Stimulated activated CD4-positive, alpha-beta T cell treated with anti-CD3 and anti-CD28 coated beads, Interleukin-2, amount 100 ng/mL, for 48 hours (primary cell): ENCODE measurements around the gene SLC19A2.

Experiments
- DNase-seq, 2 donors: peaks; one replicate each; pipeline ENCODE4 v3.0.0-alpha.2; 2020

SLC19A2 gene

DNA sequence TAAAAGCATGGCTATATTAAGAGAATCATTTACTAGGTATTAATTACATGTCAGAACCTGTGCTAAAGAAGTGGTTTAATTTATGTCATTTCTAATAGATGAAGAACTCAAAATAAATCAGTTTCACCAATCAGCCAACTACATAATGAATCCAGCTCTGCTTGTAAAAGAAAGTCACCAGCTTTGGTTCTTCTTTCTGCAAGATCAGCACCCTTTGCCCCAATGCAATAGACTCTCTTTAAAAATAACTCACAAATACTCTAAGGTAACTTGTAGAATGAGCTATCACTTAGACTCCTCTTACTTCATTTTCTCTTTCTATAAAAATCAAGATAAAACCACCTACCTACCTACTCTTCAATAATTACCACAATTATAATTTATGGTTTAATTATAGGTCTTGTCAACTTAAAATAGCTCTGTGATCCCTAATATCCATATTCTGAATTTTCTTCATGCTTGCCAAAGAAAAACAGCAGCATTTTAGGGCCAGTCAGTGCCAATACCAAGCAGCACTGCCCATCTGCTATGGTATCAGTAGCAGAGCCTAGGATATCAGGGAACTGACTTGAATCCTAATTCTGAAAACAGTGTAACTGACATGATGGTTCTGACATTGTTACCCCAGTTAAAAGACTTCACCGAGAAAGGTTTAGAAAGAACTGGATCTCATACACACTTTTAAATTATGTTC lies 11.3 kb downstream of the SLC19A2 start:
- no peak for DNase-seq

DNA sequence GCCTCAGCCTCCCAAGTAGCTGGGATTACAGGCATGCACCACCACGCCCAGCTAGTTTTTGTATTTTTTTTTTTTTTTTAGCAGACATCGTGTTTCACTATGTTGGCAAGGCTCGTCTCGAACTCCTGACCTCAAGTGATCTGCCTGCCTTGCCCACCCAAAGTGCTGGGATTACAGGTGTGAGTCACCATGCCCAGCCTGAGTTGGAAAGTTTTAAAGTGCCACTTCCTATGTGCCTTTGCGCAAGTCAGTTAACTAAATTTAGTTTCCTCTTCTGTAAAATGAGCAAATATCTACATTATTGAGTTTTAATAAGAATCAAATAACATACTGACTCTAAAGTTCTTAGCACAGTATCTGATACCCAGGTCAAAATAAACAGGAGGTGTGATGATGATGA lies 12.4 kb downstream of the SLC19A2 start:
- DNase-seq, result no peak

DNA sequence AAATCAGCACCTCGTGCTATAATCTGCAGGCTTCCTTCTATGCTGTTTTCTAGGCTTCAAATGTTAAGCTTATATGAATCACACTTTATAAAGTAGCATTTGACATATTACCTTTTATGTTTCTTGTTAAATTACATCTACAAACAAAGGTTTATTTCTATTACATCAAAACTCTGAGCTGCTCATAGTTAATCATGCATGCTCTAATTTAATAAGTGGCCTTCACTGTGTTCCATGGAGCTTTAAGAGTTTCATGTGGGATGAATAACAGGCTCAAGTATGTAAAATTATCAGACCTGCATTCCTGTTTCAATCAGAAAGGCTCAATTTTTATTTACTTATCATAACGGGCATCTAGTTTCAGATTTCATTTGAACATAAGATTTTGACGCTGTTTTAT lies 13.0 kb downstream of the SLC19A2 start:
- no peak for DNase-seq

DNA sequence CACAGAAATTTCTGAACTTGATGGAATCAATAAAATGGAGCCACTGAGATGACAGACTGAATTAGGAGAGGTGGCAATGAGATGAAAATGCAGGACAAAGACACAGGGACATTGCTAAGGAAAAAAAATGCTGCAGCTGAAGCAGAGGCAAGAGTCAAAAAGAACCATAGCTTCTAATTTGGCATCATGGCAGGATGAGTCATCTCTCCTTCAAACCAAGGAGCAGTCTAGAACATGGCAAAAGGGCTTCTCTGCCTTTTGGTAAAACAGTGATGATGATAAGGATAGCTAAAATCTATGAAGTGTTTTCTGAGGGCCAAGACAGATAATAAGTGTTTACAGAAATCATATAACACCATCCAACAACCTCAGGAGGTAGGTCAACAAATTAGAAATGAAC lies 16.8 kb downstream of the SLC19A2 start:
- DNase-seq, result no peak

DNA sequence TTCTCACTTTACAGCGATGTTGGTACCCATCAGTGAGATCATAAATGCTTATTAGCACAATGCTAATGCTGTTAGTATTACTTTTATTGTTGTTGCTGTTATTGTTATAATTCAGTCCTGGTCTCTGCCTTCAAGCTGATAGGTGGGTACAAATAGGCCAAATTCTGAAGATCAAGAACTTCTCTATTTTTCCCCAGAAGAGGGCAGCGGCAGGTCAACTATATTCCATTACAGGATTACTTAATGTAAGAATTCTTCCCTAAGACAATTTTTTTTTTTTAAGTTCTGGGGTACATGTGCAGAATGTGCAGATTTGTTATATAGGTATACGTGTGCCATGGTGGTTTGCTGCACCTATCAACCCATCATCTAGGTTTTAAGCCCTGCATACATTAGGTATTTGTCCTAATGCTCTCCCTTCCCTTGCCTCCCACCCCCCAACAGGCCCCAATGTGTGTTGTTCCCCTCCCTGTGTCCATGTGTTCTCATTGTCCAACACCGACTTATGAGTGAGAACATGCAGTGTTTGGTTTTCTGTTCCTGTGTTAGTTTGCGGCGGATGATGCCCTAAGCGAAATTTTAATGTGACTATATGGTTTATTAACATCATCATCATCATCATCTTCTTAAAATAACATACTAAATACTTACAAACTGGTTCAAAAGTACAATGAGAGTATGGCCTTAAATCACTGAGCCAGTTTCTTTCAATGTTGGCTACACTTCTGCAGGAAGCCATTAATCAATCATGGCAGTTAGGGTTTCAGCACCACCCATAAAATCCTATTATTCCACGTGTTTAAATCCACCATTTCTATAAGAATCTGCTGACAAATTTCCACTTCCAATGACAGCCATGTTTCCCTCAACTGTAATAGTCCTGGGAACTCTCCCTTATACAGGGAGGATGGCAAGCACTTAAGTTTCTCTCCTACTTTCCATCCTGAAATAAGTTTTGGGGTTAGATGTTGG lies 19.2 kb downstream of the SLC19A2 start:
- DNase-seq, result peak in 1 of 2 donors; percentile 14

DNA sequence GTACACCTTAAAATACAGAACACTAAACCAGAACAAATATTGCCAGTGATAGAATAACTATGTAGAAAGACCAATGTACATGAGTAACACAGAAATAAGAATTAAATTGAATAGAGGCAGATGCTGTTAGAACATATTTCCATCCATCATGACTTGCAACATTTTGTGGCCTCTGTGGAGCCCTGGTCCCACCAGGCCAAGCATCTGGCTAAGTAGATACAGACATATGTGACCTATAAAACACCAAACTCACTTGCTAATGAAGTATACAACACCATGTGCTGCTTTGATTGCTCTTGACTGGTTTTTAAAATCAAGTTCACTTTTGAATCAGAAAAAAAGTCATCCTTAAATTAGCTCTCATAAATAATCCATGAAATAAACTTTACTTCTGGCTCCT lies 20.5 kb downstream of the SLC19A2 start:
- no peak for DNase-seq

DNA sequence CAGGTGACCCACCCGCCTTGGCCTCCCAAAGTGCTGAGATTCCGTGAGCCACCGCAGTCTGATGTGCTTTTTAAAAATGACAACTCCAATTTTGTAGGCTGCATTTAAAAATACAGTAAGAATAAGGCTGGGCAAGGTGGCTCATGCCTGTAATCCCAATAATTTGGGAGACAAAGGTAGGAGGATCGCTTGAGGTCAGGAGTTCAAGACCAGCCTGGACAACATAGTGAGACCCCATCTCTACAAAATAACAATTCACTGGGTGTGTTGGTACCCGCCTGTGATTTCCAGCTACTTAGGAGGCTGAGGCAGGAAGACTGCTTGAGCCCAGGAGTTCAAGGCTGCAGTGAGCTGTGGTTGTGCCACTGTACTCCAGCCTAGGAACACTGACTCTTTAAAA lies 23.4 kb downstream of the SLC19A2 start:
- no peak for DNase-seq

DNA sequence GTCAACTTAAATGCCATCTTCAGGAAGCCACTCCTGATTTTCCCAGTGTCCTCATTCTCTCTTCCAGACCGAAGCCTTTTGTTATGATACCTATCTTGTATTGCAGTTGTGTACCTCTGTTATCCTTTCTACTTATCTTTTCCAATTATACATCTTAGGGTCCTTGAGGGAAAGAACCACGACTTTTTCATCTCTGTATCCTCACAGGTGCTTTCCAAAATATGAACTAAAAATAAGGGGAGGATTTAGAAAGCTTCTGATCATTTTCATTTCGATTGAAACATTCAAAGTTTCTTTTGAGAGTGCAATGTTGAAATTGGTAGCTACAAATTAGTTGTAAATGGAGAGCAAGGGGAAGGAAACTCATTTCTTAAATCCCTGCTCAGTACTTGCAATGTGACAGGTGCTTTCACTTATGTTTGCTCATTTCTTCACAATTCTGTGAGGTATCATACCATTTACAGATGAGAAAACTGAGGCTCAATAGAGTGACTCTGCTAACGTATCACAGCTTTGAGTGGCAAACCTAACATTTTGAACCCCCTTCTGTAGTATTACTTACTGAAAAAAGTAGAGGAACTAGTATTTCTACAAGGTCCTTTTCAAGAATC lies 24.2 kb downstream of the SLC19A2 start:
- no peak for DNase-seq

DNA sequence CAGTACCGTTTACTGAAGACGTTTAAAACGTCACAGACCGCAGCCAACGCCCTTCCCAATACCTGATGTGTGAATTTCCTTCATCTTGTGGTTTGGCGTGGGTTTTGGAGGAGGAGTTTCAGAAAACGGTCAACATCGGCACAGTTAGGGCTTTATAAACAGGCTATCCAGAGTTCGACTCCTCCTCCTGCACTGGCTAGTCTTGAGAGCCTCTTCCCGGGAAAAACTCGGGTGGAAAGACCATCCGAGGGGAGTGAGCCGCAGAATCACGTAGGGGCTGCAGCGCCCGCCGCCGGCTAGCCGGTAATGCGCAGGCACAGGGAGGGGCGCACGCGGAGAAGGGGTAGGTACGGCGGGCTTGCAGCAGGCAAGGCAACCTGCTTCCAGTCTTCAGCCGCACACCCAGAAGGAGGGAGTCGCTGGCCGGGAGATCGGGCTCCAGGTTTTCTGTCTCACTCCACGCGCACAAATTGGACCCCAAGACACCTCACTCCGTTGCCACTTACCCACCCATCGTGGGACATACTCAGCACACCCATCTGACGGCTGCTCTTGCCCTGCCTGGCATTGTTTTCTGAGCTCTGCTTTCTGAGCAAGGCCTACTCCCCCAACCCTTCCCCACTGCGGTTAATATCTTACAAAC lies 25.4 kb downstream of the SLC19A2 start:
- DNase-seq, result no peak

DNA sequence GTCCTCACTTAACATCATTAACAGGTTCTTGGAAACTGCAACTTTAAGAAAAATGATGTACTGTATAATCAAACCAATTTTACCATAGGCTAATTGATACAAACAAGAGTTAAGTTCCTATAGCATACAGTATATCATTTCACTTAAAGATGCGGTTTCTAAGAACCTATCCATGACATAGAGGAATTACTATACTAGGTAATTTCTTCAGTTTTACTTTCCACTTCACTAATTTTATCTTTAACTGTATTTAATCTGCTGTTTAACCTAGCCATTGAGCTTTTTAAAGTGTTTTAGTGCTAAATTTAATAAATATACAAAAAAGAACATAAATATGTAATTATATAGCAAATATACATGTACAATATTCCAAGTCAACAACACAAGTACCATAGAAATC lies 28.3 kb downstream of the SLC19A2 start:
- no peak for DNase-seq

DNA sequence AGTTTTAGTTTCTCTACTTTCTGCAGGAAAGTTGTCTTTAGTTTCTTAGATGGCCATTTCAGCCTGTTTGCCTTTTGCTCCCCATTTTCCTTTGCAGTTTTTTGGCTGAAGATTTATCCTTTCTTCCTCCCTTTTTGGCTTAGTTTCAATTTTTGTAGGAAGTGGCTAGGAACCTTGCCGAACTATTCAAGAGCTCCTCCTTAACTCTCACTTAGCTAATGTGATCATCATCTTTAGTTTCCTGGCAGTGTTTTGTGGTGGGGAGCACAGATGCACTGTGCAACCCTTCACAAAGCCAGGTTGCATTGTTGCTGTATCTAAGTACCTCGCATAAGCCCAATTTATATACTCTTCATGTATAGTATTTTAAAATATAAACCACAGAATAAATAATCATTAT lies 29.7 kb downstream of the SLC19A2 start:
- no peak for DNase-seq

DNA sequence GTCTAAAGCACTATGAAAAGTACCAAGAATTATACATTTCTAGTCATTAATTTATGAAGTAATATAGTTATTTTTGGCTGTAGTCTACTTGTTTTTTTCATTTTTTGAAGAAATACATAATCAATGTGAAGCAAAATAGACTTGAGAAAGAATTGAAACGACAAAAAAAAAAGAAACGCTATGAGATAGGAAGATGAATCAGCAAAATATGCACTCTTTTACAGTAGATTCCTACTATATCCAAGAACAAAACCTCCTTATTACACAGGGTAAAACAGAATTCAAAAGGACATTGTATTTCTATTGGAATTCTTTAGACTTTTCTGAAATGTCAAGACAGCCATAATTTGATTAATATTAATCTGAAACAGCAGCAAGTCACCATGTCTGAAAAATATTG lies 32.8 kb downstream of the SLC19A2 start:
- no peak for DNase-seq

DNA sequence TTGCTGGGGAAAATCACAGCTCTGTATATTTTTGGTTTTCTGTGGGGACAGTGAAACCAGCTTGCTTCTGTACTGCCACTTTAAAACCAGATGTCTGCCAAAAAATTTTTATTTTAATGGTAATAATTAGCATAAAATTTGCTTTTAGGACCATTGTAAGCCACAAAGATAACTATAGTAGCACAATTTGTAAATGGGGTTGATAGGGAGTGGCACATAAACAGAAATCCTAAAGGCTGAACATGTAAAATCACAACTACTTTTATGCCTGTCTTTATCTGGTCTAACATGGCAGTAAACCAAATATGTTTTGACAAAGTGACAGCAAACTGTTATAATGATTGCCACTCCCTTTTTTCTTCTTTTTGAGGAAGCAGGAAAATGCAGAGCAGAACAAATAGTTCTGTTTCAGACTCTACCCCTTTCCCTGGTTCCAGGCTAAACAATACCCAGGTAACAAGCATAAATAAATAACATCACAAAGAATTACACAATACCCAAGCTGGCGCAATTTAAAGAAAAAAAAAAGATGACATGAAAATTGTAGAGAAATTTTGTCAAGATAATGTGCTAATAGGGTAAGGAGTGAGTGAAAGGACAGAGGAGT lies 34.4 kb downstream of the SLC19A2 start:
- no peak for DNase-seq

DNA sequence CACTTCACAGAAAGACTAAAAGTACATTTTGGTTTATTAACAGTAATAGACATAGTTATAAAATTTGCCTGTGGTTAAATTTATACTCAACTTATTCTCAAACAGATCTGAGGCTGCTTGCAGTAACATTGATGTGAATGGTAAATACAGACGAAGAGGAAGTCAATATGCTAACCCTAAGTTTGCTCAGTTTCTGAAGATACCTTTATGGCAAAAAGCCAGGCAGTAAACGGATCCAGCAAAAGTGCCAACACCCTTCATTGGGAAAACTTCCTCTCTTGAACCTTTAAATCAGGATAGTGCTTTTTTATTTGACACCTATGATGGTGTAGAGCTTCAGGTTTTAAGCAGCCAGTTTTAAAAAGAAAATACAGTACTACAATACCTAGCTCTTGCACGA lies 41.8 kb downstream of the SLC19A2 start:
- DNase-seq, result no peak

DNA sequence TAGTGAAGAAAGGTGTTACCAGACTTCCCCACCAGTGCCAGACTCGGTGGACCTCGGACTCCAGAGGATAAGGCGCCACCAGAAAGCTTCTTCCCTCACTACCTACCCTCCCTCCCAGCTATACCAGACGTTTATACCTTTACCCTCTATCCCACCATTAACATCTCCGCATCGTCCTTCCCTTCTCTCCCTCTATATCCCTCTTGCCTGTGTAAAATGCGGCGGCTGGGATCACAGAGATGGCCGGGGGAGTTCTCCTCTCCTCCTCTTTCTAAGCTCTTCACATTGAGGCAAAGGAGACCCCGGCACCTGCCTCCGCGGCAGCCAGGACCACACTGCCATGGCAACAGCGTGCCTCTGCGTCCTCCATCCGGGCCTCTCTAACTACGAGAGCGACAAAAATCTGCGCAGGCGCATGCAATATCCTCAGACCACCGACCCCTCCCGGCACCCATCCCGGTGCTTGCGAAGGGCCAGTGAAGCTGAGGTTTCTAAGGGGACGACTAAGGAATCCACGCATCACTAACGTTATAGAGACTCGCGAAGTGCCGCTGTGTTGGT lies 58.6 kb downstream of the SLC19A2 start, which contains the start of gene CCDC181:
TSS of gene CCDC181 (minus strand) at position 394 of the 561 bp plus-strand sequence. CDS start 2,547 bp downstream, outside the sequence.
- peak; percentile 41 to 58 for DNase-seq

DNA sequence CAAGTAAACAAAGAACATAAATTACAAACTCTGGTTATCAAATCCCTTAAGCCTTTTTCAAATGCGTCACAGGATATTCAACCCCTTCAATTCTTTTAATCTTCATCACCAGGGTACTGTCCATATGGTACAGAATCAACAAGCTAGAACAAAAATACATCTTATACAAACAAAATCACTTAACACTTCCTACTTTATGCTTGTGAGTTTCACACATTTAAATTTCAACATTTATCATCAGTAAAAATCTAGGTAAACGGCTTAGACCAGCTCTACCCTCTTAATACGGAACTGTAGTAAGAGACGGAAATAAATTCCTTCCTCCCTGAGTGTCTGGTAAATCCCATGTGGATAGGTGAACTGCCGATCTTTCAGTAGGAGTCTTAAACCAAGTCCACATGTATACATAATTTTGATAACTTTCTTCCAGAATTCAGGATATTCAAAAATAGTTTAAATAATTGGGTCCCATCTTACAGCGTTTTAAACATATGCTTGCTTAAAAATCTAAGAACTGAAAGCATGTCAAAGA lies 59.5 kb downstream of the SLC19A2 start:
- no peak for DNase-seq

DNA sequence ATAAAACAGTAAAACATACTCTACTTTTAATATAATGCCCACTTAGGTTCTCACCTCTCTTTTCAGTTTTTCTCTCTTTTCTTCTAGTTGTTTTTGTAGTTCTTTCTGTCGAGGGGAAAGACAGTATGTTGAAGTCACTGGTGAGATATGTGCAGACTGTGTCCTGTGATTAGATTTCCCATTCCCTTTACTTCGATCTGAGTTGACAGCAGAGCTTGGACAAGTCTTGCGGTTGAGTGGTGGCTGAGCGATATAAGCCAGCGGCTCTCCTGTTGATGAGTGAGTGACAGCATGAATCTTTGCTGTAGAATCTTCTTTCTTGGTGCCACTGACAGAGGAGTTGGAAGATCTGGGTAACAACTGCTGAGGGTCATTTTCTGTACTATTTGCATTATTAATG lies 64.4 kb downstream of the SLC19A2 start:
- DNase-seq, result no peak

DNA sequence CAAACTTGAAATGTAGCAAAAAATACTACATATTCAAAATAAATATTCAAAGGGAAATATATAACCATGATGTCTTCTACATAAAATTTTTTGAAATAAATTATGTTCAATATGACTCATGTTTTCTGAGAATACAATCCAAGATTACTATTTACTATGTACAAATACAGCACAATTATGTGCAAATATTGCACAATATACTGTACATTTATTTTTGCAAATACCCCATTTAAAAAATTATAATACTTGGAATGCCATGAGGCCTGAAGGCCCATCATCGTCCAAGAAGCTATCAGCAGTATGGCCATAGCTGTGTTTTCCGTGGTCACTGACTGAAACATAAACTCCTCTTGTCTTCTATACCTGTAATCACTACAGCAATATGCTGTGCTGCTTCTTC lies 70.8 kb downstream of the SLC19A2 start:
- DNase-seq, result no peak
